ENCODE data around the gene PHACTR3. TPM values are rescaled to one million over a fixed set of nuclear protein-coding genes. Genes with fewer than 3 reads are reported as not detected.

PHACTR3 gene
- total RNA-seq, 1 experiment from 2014 or later = not detected

DNA sequence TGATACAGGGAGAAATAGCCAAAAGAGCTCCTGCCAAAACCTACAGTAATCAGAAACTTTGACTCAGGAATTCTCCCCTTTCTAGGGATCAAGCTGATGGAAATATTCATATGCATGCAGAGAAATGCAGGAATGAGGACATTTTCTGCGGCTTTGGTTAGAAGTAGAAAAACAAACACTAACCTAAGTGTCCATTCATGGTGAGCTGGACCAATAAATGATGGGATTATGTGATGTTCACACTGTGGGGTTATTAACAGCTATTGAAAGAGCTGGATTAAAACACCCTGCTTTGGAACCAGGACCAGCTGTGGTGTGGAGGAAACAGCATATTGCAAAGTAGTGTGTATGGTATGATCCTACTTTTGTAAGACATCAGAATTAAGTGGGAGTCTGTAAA is 186.0 kb downstream of the PHACTR3 start:
- no peaks in the 10 kb centered on the region for H3K9me3 ChIP-seq (ENCODE audit: control insufficient read depth, low read depth, low read length)
- no peaks in the 10 kb centered on the region for H3K27me3 ChIP-seq (ENCODE audit: insufficient read depth, low read length)
- no peaks in the 10 kb centered on the region; a peak in 1 of 7 replicates for H3K36me3 Mint-ChIP-seq (ENCODE audit: insufficient read depth in 1 of 3, low read depth in 3 of 3)
- no peak overlapping the region for H4K91ac ChIP-seq (ENCODE audit: insufficient read length, low read depth, low read length)
- no peak overlapping the region for H3K27ac Mint-ChIP-seq
- H2BK15ac ChIP-seq (ENCODE audit: low read depth, low read length) = no peak overlapping the region
- no peak for DNase-seq
- no peaks in the 10 kb centered on the region for H3K23me2 ChIP-seq (ENCODE audit: insufficient read length, low read depth, low read length, poor library complexity, severe bottlenecking)
- H3K18ac ChIP-seq (ENCODE audit: insufficient read length, low read depth, low read length) = no peak overlapping the region
- H3K4me2 ChIP-seq (ENCODE audit: insufficient read depth, insufficient read length, low read length) = no peak overlapping the region
- peaks cover 15 to 50% of the 10 kb centered on the region in 2 experiments for H3K9me3 Mint-ChIP-seq
- H3K14ac ChIP-seq (ENCODE audit: insufficient read depth, low read length) = no peak overlapping the region
- H2AK5ac ChIP-seq (ENCODE audit: insufficient read length, low read length) = no peak overlapping the region
- H2BK20ac ChIP-seq (ENCODE audit: low read depth, low read length, poor library complexity, severe bottlenecking) = no peak overlapping the region
- no peak overlapping the region for H2BK120ac ChIP-seq (ENCODE audit: low read depth, low read length, poor library complexity, severe bottlenecking)
- no peak overlapping the region for H3K23ac ChIP-seq (ENCODE audit: insufficient read length, low read depth, low read length)
- H3K9ac ChIP-seq (ENCODE audit: extremely low read depth, insufficient read length, low read length) = no peak overlapping the region
- H3K4me3 Mint-ChIP-seq = no peak overlapping the region
- H3T11ph ChIP-seq (ENCODE audit: low read length) = no peak overlapping the region
- H4K5ac ChIP-seq (ENCODE audit: insufficient read length, low read depth, low read length) = no peak overlapping the region
- H3K56ac ChIP-seq (ENCODE audit: insufficient read length, low read depth, low read length) = no peak overlapping the region
- H3K27me3 Mint-ChIP-seq (ENCODE audit: low read depth) = peaks cover 33% of the 10 kb centered on the region
- H4K8ac ChIP-seq (replicated peaks; ENCODE audit: insufficient read length, low read depth, low read length) = no peak overlapping the region
- H3K4me1 Mint-ChIP-seq = peaks cover 0 to 5% of the 10 kb centered on the region in 2 experiments; a peak in 2 of 4 replicates
- H2BK5ac ChIP-seq (ENCODE audit: insufficient read length, low read length) = no peak overlapping the region
- H3K79me2 ChIP-seq (ENCODE audit: insufficient read depth, low read length) = no peaks in the 10 kb centered on the region
- no CpG with 5 or more reads among the region's 1 CpG for WGBS (ENCODE audit: extremely low coverage, insufficient read length, low lambda C conversion rate)
- H3K27ac ChIP-seq (ENCODE audit: insufficient read length, low read depth, low read length) = no peak overlapping the region
- H3K4ac ChIP-seq (ENCODE audit: low read depth, low read length) = no peak overlapping the region
- H2BK12ac ChIP-seq (ENCODE audit: insufficient read length, low read depth, low read length) = no peak overlapping the region
- TF ChIP-seq, protein P1, sequence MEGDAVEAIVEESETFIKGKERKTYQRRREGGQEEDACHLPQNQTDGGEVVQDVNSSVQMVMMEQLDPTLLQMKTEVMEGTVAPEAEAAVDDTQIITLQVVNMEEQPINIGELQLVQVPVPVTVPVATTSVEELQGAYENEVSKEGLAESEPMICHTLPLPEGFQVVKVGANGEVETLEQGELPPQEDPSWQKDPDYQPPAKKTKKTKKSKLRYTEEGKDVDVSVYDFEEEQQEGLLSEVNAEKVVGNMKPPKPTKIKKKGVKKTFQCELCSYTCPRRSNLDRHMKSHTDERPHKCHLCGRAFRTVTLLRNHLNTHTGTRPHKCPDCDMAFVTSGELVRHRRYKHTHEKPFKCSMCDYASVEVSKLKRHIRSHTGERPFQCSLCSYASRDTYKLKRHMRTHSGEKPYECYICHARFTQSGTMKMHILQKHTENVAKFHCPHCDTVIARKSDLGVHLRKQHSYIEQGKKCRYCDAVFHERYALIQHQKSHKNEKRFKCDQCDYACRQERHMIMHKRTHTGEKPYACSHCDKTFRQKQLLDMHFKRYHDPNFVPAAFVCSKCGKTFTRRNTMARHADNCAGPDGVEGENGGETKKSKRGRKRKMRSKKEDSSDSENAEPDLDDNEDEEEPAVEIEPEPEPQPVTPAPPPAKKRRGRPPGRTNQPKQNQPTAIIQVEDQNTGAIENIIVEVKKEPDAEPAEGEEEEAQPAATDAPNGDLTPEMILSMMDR (conservative IDR thresholded peaks at IDR 0.05) = no peak
- H3K79me1 ChIP-seq (ENCODE audit: insufficient read depth, low read depth, low read length, poor library complexity, severe bottlenecking) = no peaks in the 10 kb centered on the region
- no peak overlapping the region for H2AFZ ChIP-seq (ENCODE audit: low read length)
- H3K4me1 ChIP-seq (ENCODE audit: insufficient read depth, low read length) = no peaks in the 10 kb centered on the region
- no peaks in the 10 kb centered on the region for H4K20me1 ChIP-seq (ENCODE audit: control insufficient read depth, insufficient read depth, insufficient read length)

Data from H9 (cell line).